Upper lobe of right lung (tissue), 1 donor: ENCODE results near the gene CPLX3. TPM values are rescaled to one million over a fixed set of nuclear protein-coding genes. Genes with fewer than 3 reads are reported as not detected.
A peak's percentile ranks its signal among the peaks of the same experiment; 100 is the strongest.

Source experiments
- ATAC-seq: fragments of 200-7000 bp; cut with Tn5 transposase; one replicate; pipeline ENCODE4 v1.9.1; 2020; ENCODE audit warnings: mild to moderate bottlenecking, moderate library complexity
- DNase-seq: peaks from one replicate; pipeline ENCODE4 v3.0.0-alpha.2; 2020
- H3K27ac ChIP-seq: fragments of 200-600 bp; one replicate; pipeline ENCODE4 v1.8.0; 2022
- H3K27me3 ChIP-seq: fragments of 200-600 bp; one replicate; pipeline ENCODE4 v1.8.0; 2022; ENCODE audit warnings: mild to moderate bottlenecking
- H3K36me3 ChIP-seq: fragments of 200-600 bp; one replicate; pipeline ENCODE4 v1.8.0; 2022
- H3K4me1 ChIP-seq: fragments of 200-600 bp; one replicate; pipeline ENCODE4 v1.8.0; 2022
- H3K4me3 ChIP-seq: fragments of 200-600 bp; one replicate; pipeline ENCODE4 v1.8.0; 2022; ENCODE audit warnings: mild to moderate bottlenecking
- H3K9me3 ChIP-seq: fragments of 200-600 bp; one replicate; pipeline ENCODE4 v1.8.0; 2022
- CTCF ChIP-seq: fragments of 200-600 bp; IDR thresholded peaks from one replicate; pipeline ENCODE4 v1.8.0; 2022; ENCODE audit warnings: antibody characterized with exemption
- intact Hi-C: fragments of 100-400 bp; cut with DNase I; formaldehyde crosslinking; loops from one replicate; pipeline ENCODE4 v1.11.0; 2022
- total RNA-seq: library from RNA; stranded (reverse); fragmentation: NEBNext Ultra II Directional; extraction: Animal tissue kit (Norgen Biotek cat#: 25700); gene quantifications from one replicate; pipeline ENCODE4 v1.2.1, GENCODE V29; 2021
- donor health status: DM: no; HTN: yes; CAD: no; lungs with severe emphysema.

Gene CPLX3
- total RNA-seq, 1 donor from 2014 or later: not detected

DNA sequence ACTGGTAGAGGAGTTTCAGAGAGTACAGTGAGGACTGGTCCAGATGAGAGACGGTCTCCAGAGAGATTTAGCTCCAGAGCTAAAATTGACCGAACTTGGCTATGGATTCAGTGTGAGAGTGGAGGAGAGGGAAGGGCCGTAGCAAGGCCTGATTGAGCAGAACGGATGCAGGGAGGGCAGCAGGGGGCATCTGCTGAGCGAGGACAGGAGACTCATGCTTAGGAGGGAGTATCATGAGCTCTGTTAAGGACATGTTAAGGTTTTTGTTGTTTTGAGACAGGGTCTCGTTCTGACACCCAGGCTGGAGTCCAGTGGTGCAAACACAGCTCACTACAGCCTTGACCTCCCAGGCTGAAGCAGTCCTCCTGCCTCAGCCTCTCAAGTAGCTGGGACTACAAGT, 21.5 kb upstream of the CPLX3 start:
- no peak overlapping the region for H3K27ac ChIP-seq
- H3K4me3 ChIP-seq: no peak overlapping the region
- TF ChIP-seq CTCF: no peak
- ATAC-seq (no peak), DNase-seq (no peak)
- H3K9me3 ChIP-seq: no peaks in the 10 kb centered on the region
- intact Hi-C loops: no loop called here
- H3K4me1 ChIP-seq: peaks cover 3% of the 10 kb centered on the region
- H3K27me3 ChIP-seq: no peaks in the 10 kb centered on the region
- peaks cover 44% of the 10 kb centered on the region for H3K36me3 ChIP-seq

GRCh38 chr15:74807282-74807681, 19.1 kb upstream of the CPLX3 start:
- no peak overlapping the region for H3K4me3 ChIP-seq
- intact Hi-C loops: no loop called here
- H3K9me3 ChIP-seq: no peaks in the 10 kb centered on the region
- H3K27ac ChIP-seq: no peak overlapping the region
- H3K4me1 ChIP-seq: no peaks in the 10 kb centered on the region
- peaks cover 22% of the 10 kb centered on the region for H3K36me3 ChIP-seq
- no peak for DNase-seq
- no peaks in the 10 kb centered on the region for H3K27me3 ChIP-seq
- TF ChIP-seq CTCF: no peak
- no peak for ATAC-seq

GRCh38 chr15:74808078-74808839, 18.2 kb upstream of the CPLX3 start:
- ATAC-seq: peak; percentile 90

GRCh38 chr15:74808840-74809229, 17.6 kb upstream of the CPLX3 start:
- intact Hi-C loops: no loop called here
- Histone ChIP-seq H3K4me1 (no peaks in the 10 kb centered on the region), H3K9me3 (no peaks in the 10 kb centered on the region), H3K27ac (no peak overlapping the region), H3K4me3 (no peak overlapping the region), H3K27me3 (no peaks in the 10 kb centered on the region), H3K36me3 (peaks cover 7% of the 10 kb centered on the region)
- ATAC-seq: no peak
- DNase-seq: no peak
- no peak for TF ChIP-seq CTCF

More at GRCh38 chr15:74808078-74808839, 18.2 kb upstream of the CPLX3 start:
- no peaks in the 10 kb centered on the region for H3K9me3 ChIP-seq
- no peak overlapping the region for H3K4me3 ChIP-seq
- intact Hi-C loops: no loop called here
- peaks cover 13% of the 10 kb centered on the region for H3K36me3 ChIP-seq
- TF ChIP-seq CTCF: no peak
- no peaks in the 10 kb centered on the region for H3K27me3 ChIP-seq
- H3K27ac ChIP-seq: no peak overlapping the region
- DNase-seq: peak; percentile 84
- no peaks in the 10 kb centered on the region for H3K4me1 ChIP-seq

GRCh38 chr15:74809242-74809641, 17.2 kb upstream of the CPLX3 start:
- no peak for TF ChIP-seq CTCF
- Histone ChIP-seq H3K4me3 (no peak overlapping the region), H3K9me3 (no peaks in the 10 kb centered on the region), H3K27ac (no peak overlapping the region), H3K27me3 (no peaks in the 10 kb centered on the region), H3K4me1 (no peaks in the 10 kb centered on the region), H3K36me3 (peaks cover 3% of the 10 kb centered on the region)
- ATAC-seq: no peak
- intact Hi-C loops: no loop called here
- DNase-seq: no peak
